ENCODE data around the gene GALNT11. TPM values are rescaled to one million over a fixed set of nuclear protein-coding genes. Genes with fewer than 3 reads are reported as not detected.
A peak's percentile ranks its signal among the peaks of the same experiment; 100 is the strongest.

The GALNT11 gene
- 10 to 100 TPM; 59.5 to 87.6 (median 74.9) TPM for total RNA-seq

DNA sequence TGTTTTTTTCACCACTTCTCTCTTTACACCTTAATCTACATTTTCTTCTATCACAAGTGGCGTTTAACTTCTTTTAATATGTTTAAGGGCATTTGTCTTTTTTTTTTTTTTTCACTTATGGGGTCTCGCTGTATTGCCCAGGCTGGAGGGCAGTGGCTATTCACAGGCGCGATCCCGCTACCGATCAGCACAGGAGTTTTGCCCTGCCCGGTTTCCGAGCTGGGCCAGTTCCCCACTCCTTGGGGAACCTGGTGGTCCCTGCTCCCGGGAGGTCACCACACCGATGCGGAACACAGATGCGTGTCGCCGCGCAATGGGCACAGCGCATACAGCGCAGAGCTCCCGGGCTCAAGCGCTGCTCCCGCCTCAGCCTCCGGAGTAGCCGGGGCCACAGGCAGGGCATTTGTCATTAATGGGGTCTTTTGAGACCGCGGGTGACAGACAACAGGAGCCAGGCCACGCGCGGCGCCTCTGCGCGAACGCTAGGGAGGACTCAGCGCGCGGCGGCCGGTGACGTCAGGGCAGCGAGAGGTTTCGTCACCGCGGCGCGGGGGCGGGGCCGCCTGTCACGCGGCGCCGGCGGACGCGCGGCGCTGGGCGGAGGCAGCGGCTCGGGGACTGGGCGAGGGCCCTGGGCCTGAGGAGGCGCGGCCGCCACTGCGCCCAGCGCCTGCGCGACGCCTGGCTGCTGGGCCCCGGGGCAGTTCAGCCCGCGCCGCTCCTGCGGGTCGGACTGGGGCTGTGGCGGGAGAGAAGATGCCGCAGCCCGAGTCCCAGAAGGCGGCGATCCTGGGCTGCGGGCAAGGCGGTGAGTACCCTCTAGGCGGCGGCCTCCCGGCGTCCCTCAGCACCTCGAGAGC lies at the start of gene GALNT11:
TSS of gene GALNT11 (plus strand) at position 598 of the 860 bp plus-strand sequence. CDS start 68,554 bp downstream, outside the sequence.
- Histone ChIP-seq H3K4me1 (peaks cover 10 to 14% of the 10 kb centered on the region in 2 donors), H3K27me3 (no peaks in the 10 kb centered on the region), H3K9me3 (no peaks in the 10 kb centered on the region), H3K4me3 (replicated peaks in 1 of 3) (peak within 1 kb of the TSS; percentile 54 to 83 (median 61)), H3K36me3 (no peaks in the 10 kb centered on the region), H3K27ac (peak within 1 kb of the TSS; percentile 48 to 77 (median 64))
- peak; percentile 76 to 78 for DNase-seq
- WGBS, 2 donors, result 11 to 21% methylated on average over 16 to 27 of the region's 84 CpGs
- TF ChIP-seq POLR2A (IDR thresholded peaks at IDR 0.05), result peak in 1 of 2 donors; percentile 91
- TF ChIP-seq CTCF (IDR thresholded peaks at IDR 0.05), result peak in 2 of 6 experiments; percentile 42 to 54
- intact Hi-C loops (cut with DNase I), result no loop called here

DNA sequence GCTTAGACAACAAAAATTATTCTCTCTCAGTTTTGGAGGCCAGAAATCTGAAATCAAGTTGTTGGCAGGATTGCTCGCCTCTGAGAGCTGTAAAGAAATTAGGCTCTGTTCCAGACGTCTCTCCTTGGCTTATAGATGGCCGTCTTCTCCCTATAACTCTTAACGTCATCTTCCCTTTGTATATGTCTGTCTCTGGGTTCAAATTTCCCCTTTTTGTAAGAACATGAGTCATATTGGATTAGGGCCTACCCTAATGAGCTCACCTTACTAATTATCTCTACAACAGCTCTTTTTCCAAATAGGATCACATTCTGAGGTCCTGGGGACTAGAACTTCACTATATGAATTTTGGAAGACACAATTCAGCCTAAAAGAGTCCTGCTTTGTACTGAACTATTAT lies 46.9 kb upstream of the GALNT11 start:
- intact Hi-C loops (cut with DNase I), result no loop called here
- Histone ChIP-seq H3K4me1 (no peaks in the 10 kb centered on the region), H3K27me3 (no peaks in the 10 kb centered on the region), H3K4me3 (replicated peaks in 1 of 3) (no peak overlapping the region), H3K9me3 (no peaks in the 10 kb centered on the region), H3K27ac (no peak overlapping the region), H3K36me3 (no peaks in the 10 kb centered on the region)
- DNase-seq, result no peak
- WGBS, 2 donors, result 66 to 79% methylated on average over 4 of the region's 4 CpGs
- TF ChIP-seq CTCF (IDR thresholded peaks at IDR 0.05), result no peak
- no peak for TF ChIP-seq POLR2A (IDR thresholded peaks at IDR 0.05)

GRCh38 chr7:151981223-151981622 lies 44.3 kb upstream of the GALNT11 start:
- no peak for TF ChIP-seq CTCF (IDR thresholded peaks at IDR 0.05)
- TF ChIP-seq POLR2A (IDR thresholded peaks at IDR 0.05), result no peak
- 97 to 98% methylated on average over 3 of the region's 3 CpGs for WGBS, 2 donors
- Histone ChIP-seq H3K27ac (no peak overlapping the region), H3K4me1 (no peaks in the 10 kb centered on the region), H3K4me3 (replicated peaks in 1 of 3) (no peak overlapping the region), H3K9me3 (no peaks in the 10 kb centered on the region), H3K27me3 (no peaks in the 10 kb centered on the region), H3K36me3 (no peaks in the 10 kb centered on the region)
- intact Hi-C loops (cut with DNase I), result no loop called here
- no peak for DNase-seq

DNA sequence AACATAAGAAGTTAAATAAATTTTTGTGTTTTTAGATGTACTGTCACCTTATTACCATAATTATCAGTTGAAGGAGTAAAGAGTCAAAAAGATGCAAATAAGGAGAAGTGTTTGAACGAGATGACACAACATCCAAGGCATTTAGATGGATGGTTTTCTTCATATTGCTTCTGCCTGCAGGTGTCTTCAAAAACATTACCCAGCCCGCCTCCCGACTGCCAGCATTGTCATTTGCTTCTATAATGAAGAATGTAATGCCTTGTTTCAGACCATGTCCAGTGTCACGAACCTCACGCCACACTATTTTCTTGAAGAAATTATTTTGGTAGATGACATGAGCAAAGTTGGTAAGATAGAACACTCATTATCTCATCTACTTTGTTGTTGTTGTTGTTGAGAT lies 42.7 kb upstream of the GALNT11 start:
- no peak for DNase-seq
- Histone ChIP-seq H3K36me3 (no peaks in the 10 kb centered on the region), H3K4me1 (no peaks in the 10 kb centered on the region), H3K4me3 (replicated peaks in 1 of 3) (no peak overlapping the region), H3K27ac (no peak overlapping the region), H3K9me3 (no peaks in the 10 kb centered on the region), H3K27me3 (no peaks in the 10 kb centered on the region)
- WGBS, 2 donors, result 79 to 85% methylated on average over 5 of the region's 5 CpGs
- TF ChIP-seq CTCF (IDR thresholded peaks at IDR 0.05) (no peak), POLR2A (IDR thresholded peaks at IDR 0.05) (no peak)
- intact Hi-C loops (cut with DNase I), result no loop called here

DNA sequence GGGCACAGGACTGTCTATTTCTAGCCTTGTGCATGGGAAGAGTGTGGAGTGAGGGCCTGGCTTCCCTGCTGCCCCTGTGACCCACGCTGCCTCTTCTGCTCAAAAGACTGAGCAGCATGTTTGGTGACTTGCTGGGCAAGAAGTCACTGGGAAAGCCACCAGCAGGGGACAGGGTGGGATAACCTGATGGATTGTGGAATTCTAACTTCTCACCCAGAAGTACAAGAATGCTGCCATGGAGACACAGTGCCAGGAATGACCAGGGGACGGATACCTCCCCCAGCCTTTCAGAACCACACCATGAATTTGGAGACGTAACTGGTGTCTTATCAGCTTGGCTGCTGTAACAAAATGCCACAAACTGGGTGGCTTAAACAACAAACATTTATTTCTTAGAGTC lies 40.9 kb upstream of the GALNT11 start:
- H3K4me3 ChIP-seq (replicated peaks in 1 of 3), result no peak overlapping the region
- no peaks in the 10 kb centered on the region for H3K4me1 ChIP-seq
- DNase-seq, result no peak
- no peak overlapping the region for H3K27ac ChIP-seq
- no peaks in the 10 kb centered on the region for H3K27me3 ChIP-seq
- intact Hi-C loops (cut with DNase I), result no loop called here
- H3K9me3 ChIP-seq, result no peaks in the 10 kb centered on the region
- 82 to 100% methylated on average over 2 to 3 of the region's 3 CpGs for WGBS, 2 donors
- no peaks in the 10 kb centered on the region for H3K36me3 ChIP-seq
- TF ChIP-seq CTCF (IDR thresholded peaks at IDR 0.05) (no peak), POLR2A (IDR thresholded peaks at IDR 0.05) (no peak)

All from thyroid gland (tissue), 4 donors.